ENCODE data around the gene XKR8.

The XKR8 gene

GRCh38 chr1:27945020-27945419, 14.8 kb upstream of the XKR8 start:
- no peak for TF ChIP-seq CTCF (IDR thresholded peaks at IDR 0.05)
- no peak overlapping the region for H3K4me3 ChIP-seq
- H3K36me3 ChIP-seq, result no peaks in the 10 kb centered on the region
- H3K27ac ChIP-seq, result no peak overlapping the region
- DNase-seq, result no peak
- H3K4me1 ChIP-seq, result no peaks in the 10 kb centered on the region
- H3K9me3 ChIP-seq, result no peaks in the 10 kb centered on the region
- H3K27me3 ChIP-seq, result no peaks in the 10 kb centered on the region
- intact Hi-C loops (cut with DNase I; ENCODE audit: low total_unique reads), result no loop called here

DNA sequence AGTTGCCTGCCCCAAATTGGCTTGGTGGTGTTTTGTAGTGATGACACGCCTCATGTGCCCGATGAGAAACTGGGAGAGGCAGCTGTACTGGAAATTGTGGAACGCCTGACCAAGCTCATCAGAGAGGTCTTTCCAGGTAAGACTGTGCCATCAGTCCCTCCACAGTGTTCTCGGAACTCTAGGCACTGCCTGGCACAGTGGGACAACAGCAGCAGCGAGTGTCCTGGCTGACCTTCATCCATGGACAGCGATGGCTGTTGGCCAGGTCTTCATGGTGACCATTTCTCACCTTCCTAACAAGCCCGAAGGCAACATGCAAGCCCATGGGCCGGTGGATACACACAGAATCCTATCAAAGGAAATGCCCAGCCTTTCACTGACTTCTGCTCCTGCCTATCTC, 10.7 kb upstream of the XKR8 start:
- Histone ChIP-seq H3K27ac (no peak overlapping the region), H3K4me3 (no peak overlapping the region), H3K27me3 (no peaks in the 10 kb centered on the region), H3K36me3 (no peaks in the 10 kb centered on the region), H3K9me3 (no peaks in the 10 kb centered on the region), H3K4me1 (no peaks in the 10 kb centered on the region)
- no peak for DNase-seq
- TF ChIP-seq CTCF (IDR thresholded peaks at IDR 0.05), result no peak
- intact Hi-C loops (cut with DNase I; ENCODE audit: low total_unique reads), result no loop called here

DNA sequence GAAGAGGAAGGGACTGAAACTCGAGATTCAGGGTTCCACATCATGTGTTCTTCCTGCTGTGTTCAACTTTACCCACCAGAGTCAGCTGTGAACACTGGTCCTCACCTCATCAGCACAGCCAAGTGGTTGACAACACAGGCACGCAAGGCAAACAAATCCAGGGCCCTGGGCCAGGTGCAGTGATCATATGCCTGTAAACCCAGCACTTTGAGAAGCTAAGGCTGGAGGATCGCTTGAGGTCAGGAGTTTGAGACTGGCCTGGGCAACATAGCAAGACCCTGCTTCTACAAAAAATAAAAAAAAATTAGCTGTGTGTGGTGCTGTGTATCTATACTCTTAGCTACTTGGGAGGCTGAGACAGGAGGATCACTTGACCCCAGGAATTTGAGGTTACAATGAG, 8.4 kb upstream of the XKR8 start:
- H3K9me3 ChIP-seq, result no peaks in the 10 kb centered on the region
- no peaks in the 10 kb centered on the region for H3K27me3 ChIP-seq
- no peak overlapping the region for H3K4me3 ChIP-seq
- TF ChIP-seq CTCF (IDR thresholded peaks at IDR 0.05), result no peak
- intact Hi-C loops (cut with DNase I; ENCODE audit: low total_unique reads), result no loop called here
- DNase-seq, result no peak
- no peaks in the 10 kb centered on the region for H3K36me3 ChIP-seq
- no peaks in the 10 kb centered on the region for H3K4me1 ChIP-seq
- H3K27ac ChIP-seq, result no peak overlapping the region

- intact Hi-C loops (cut with DNase I; ENCODE audit: low total_unique reads), result no loop called here
- H3K27ac ChIP-seq, result no peak overlapping the region
- DNase-seq, result no peak
These were observed 7.6 kb upstream of the XKR8 start for GRCh38 chr1:27952147-27952546.

DNA sequence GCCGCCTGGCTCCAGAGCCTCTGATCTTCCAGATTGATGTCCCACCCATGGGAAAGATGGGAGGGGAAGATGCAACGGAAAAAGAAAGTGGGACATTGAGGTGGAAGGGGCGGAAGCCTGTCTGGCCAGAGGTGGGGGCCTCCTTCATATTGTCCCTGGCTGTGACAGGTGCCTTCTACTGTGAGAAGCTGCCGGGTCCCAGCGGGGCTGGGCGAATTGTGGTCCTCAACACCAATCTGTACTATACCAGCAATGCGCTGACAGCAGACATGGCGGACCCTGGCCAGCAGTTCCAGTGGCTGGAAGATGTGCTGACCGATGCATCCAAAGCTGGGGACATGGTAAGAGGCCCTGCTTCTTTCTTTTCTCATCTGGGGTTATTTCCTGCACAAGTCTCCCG, 5.6 kb upstream of the XKR8 start:
- Histone ChIP-seq H3K27ac (no peak overlapping the region), H3K36me3 (no peaks in the 10 kb centered on the region), H3K4me3 (no peak overlapping the region), H3K9me3 (no peaks in the 10 kb centered on the region), H3K4me1 (peaks cover 0 to 7% (median 5%) of the 10 kb centered on the region in 4 donors), H3K27me3 (no peaks in the 10 kb centered on the region)
- intact Hi-C loops (cut with DNase I; ENCODE audit: low total_unique reads), result no loop called here
- DNase-seq, result no peak
- no peak for TF ChIP-seq CTCF (IDR thresholded peaks at IDR 0.05)

More at GRCh38 chr1:27952147-27952546, 7.6 kb upstream of the XKR8 start:
- no peak overlapping the region for H3K4me3 ChIP-seq
- TF ChIP-seq CTCF (IDR thresholded peaks at IDR 0.05), result no peak
- H3K27me3 ChIP-seq, result no peaks in the 10 kb centered on the region
- H3K4me1 ChIP-seq, result no peaks in the 10 kb centered on the region
- no peaks in the 10 kb centered on the region for H3K9me3 ChIP-seq
- no peaks in the 10 kb centered on the region for H3K36me3 ChIP-seq

- H3K27me3 ChIP-seq, result no peaks in the 10 kb centered on the region
- intact Hi-C loops (cut with DNase I; ENCODE audit: low total_unique reads), result no loop called here
- TF ChIP-seq CTCF (IDR thresholded peaks at IDR 0.05), result no peak
- H3K4me3 ChIP-seq, result no peak overlapping the region
- peaks cover 0 to 10% (median 6%) of the 10 kb centered on the region in 4 donors for H3K4me1 ChIP-seq
- no peaks in the 10 kb centered on the region for H3K36me3 ChIP-seq
- H3K27ac ChIP-seq, result no peak overlapping the region
- H3K9me3 ChIP-seq, result no peaks in the 10 kb centered on the region
- no peak for DNase-seq
These were observed 4.7 kb upstream of the XKR8 start for GRCh38 chr1:27955076-27955475.
